Embryonic facial prominence (tissue), 1 donor: ENCODE results near the gene KRTAP5-2.

Experiments
- DNase-seq: peaks from one replicate; pipeline ENCODE4 v3.0.0-alpha.2; 2016; ENCODE audit errors: extremely low spot score

The KRTAP5-2 gene

DNA sequence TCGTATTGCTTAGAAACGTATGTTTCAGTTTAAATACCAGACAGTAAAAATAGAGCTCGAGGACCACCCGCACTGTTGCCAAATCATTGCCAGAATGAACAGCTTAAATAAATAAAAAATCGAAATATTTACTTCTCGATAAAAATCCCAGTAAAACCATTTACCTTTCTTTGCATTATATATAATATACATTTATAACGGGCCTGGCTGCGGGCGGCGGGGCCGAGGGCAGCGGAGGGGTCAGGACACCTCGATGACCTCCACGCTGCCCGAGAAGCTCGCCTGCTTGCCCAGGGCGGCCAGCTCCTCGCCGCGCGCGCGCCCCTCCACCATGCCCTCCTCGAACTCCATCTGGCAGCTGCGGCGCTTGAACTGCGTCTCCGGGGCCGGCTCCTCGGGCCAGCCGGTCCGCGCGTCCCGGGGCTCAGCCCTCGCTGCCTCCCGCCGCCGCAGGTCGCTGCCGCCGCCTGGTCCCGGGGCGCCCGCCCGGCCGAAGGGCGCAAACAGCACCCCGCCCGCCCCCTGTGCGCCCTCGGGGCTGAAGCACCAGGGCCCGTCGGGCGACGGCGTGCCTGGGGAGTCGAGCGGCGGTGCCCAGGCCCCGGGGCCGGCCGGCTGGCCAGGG lies 41.7 kb downstream of the KRTAP5-2 start:
- no peak for DNase-seq

DNA sequence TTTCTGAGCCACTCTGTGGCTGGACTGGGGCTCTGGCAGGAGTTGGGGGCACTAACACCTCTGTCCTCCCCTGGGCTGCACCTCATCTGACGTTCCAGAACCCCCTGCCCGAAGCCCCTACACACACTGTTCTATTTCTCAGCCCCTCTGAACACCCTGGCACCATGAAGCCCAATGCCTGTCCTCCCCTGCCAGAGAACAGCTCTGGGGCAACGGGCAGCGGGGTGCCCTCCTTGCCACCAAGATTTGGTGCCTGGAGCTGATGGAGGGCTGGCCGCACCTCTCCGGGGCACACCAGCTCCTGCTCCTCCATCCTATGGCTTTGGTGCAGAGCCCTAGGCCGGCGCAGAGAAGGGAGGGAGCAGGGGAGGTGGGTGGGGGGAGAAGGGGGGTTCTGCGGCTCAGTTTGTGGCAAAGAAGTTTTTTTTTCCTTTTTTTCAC lies 42.4 kb downstream of the KRTAP5-2 start:
- no peak for DNase-seq

DNA sequence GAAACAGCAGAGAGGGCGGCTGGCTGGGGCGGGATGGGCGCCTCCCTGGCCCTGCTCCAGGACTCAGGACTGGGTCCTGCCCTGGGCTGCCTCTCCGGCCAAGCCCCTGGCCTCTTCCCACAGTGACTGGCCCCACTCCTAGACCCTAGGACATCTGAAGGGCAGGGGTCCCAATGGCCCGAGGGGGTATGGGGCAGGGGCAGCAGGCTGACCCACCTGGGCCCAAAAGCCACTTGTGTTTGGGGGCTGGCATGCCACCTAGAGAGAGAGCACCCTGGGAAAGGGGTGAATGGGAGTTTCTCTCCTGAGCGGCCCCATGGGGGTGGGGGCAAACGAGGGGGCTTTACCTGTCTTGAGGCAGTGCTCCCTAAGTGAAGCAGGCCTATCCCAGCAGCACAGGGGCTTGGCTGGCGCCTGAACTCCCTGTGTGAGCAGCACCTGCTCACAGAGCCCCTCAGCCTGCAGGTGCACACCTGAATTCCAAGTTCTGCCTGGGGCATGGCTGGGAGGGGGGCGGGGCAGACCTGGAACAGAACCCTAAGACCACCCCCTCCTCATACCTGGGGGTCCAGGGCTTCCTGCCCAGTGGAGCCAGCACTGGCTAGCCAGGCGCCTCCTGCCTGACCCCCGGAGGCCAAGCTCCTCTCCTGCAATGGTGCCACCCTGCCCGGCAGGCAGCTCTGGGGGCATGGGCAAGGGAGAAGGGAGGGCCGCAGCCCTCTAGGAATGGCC lies 42.9 kb downstream of the KRTAP5-2 start:
- no peak for DNase-seq

DNA sequence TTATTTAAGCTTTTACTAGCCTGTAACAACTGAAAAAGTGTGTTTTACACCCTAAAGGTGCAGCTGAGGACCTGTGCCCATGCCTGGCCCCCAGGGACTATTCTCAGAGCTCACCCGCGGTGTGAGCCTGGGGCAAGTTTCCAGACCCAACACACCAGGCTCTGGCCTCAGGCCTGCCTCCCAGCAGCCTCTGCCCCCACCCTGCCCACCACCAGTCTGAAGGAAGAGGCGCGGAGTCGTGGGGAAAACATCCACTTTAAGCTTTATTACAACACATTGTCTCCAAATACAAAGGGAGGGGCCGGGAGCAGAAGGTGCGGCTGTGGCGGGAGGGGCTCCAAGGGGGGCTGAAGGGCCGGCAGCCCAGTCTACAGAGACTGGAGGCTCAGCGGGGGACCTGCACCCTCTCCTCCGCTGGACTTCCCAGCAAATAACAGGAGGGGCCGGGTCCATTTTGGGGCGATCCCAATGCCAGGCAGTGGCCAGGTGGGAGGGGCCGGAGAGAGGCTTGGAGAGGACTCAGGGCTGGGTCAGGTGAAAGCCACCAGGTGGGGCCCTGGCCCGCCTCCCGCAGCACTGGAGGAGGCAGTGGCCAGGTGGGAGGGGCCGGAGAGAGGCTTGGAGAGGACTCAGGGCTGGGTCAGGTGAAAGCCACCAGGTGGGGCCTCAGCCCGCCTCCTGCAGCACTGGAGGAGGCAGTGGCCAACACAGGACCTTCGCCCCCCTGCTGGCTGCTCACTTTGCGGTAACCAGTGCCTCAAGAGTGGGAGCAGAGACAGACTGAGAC lies 44.1 kb downstream of the KRTAP5-2 start:
- DNase-seq, result no peak

DNA sequence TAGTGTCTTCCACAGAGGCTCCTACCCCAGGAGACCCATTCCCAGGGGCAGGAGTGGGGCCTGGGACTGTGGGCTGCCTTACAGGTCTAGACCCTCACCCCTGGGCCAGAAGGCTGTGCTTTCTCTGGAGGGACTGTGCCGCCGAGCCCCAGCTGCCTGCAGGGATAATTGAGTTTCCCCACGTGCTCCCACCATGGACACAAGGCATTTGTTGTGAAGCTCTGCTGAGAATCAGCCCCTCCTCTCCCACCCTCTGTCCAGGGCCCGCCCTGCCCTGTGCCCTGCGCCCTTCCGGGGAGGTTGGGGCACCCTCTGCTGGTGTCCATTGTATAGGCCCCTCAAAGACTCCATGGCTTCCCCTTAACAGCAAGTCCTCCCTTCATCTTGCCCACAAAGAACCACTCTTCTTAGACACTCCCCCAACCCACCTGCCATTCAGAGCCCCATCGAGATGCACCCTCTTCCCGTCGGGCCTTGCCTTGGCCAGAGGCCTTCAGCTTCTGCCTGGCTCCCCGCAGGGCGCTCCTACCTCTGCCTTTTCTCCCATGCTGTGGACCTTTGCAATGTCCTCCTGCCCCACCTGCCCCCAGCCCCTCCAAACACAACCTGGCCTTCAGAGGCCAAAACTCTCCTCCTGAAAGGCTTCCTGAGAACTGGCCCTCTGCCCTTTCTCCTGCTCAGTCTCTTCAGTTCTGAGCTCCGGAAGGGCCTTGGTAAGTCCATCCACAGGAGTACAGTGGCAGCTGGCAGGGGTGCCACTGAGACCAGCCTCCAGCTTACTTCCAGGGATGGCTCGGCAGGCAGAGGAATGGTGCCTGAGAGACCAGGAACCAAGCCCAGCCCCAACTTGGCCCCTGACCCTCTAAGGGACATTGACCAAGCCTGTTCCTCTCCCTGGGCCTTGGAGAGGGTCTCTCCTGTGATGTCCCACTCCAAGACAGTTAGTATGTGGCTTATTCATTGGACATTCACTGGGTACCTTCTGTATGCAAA lies 48.5 kb downstream of the KRTAP5-2 start:
- no peak for DNase-seq

DNA sequence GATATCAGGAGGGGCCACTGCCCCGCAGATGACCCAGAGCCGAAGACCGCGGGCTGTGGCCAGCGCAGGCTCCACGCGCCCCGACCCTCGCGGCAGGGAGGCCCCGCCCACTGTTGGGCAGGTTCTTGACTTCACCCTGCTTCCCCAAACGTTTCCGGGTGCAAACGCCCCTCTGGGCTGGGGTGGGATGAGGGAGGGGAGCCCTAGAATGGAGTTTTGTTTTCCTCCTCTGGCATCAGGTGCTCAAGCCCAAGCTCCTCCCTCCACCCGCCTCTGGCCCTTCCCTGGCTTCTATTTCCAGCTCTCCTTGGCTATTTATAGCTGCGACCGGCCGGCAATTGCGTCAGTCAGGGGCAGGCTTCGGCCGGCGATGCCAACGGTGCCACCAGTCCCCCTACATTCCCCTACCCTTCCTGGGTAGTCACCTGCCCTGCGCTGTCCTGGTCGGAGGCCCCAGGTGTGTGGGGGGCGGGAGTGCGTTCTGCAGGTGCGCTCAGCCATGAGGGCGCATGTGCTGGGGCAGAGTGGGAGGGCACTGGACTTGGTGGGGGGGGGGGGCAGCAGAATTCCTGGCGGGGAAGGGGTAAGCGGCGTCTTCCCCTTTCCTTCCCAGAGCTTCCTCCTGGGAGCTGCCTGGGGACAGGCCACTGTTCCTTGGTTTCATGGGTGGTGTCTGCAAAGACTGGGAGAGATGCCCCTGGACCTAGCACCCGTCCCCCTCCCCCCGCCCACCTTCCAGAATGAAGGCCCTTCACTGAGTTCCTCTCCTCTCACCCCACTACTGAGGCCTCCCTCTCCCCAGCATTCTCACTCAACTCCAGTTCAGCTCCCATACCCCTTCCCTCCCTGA lies 49.6 kb downstream of the KRTAP5-2 start:
- no peak for DNase-seq

DNA sequence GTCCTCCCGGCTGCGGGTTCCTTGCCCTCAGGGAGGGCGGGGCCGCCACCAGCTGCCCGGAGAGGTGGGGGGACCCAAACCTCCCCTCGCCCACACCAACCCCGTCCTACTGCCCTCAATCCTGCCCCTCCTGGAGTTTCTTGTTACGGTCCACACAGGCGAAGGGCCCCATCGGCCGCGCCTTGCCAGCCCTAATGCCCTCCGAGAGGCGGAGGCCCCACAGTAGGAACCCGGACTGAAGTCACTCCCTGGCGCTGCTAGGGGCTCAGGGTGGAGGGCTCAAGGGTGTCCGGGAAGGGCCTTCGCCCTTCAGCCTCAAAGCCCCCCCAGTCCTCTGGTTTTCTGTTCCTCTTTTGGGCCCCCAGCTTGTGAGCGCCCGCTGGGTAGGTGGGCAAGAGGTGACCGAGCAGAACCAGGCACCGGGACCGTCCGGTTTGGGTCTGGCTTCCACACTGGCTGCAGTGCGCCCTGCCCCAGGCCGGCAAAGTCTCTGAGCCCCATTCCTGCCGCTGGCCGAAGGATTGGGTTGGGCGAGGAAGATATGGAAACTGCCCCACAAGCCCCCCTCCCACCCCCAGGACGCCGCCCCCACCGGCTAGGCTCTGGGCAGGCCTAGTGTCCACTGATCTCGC lies 50.5 kb downstream of the KRTAP5-2 start:
- DNase-seq, result no peak
